IPS-18c (cell line): Measurements from ENCODE around the gene GALNTL6.

Experiments
- H3K4me3 ChIP-seq: 2 replicates; pipeline ENCODE4 v1.7.0; 2013; ENCODE audit warnings: low read depth, mild to moderate bottlenecking, low read length, moderate library complexity; ENCODE audit not compliant: insufficient read depth
- H3K9me3 ChIP-seq: one replicate; pipeline ENCODE4 v1.6.1; 2013; ENCODE audit warnings: mild to moderate bottlenecking, low read length, moderate library complexity; ENCODE audit not compliant: control insufficient read depth, insufficient read depth

Gene GALNTL6

DNA sequence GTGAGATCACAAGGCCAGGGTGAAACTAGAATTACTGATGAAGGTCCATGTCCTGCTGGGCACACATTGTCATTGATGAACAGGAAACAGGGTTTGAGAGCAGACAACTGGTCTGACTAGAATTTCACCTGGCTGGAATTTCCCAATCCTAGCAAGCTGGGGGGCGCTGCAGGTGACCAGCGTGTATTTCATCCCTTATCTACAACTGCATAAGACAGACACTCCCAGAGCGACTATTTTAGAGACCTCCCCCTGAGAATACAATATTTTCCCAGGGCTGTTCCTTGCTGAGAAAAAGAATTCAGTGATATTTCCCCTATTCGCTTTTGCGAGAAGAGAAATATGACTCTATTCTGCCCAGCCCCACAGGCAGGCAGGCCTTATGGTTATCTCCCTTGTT is 922.8 kb downstream of the GALNTL6 start:
- no peak overlapping the region for H3K4me3 ChIP-seq
- peaks cover 2% of the 10 kb centered on the region for H3K9me3 ChIP-seq

DNA sequence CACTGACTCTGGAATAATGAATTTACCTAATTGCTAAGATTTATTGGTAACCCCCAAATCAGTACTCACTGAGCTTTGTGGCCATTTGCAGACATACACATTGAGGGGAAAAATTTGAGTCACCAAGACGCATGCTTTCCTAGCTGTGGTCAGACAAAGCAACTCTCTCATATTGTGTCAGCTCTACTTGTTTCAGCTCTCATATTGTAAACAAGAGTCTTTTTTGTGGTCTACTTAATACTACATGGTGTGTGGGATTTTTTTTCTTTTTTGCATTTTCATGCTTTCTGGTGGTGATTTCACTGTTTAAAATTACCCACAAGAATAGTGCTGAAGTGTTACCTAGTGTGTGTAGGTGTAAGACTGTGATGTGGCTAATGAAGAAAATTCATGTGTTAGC is 927.2 kb downstream of the GALNTL6 start:
- Histone ChIP-seq H3K9me3 (no peaks in the 10 kb centered on the region), H3K4me3 (no peak overlapping the region)

DNA sequence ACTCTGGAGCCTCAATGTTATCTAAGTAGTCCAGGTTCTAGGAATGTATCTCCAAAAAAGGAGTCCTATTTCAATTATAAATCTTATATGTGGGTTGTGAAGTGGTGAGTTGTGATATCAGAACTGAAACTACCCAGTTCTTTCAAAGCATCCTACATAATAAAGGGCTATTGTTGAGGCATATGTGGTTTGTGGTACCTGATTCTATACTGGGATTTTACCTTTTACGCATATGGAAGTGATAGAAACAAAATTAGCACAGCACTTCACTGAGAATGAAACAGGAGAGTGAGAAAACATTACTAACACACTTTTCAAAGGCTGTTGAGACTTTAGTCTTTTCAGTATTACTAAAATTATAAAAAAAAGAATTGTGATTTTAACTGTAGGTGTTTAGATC is 937.7 kb downstream of the GALNTL6 start:
- Histone ChIP-seq H3K4me3 (no peak overlapping the region), H3K9me3 (no peaks in the 10 kb centered on the region)

DNA sequence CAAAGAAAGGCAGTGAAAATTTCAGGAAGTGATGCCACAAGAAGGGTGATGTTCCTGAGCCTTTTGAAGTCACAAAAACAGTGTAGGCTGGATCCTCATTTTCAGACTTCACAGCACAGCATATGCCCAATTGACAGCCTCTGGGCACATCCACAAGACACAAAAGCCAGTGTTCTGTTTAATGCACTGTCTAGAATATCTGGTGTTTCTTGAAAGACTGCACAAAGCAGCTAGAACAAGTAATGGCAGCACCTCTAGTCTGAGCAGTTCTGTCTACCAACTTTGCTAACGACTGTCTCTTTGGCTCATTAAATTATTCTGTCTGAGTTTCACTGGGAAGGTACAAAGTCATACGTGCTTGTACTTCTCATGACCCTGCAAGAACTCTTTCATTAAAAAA is 938.3 kb downstream of the GALNTL6 start:
- no peaks in the 10 kb centered on the region for H3K9me3 ChIP-seq
- H3K4me3 ChIP-seq: no peak overlapping the region

DNA sequence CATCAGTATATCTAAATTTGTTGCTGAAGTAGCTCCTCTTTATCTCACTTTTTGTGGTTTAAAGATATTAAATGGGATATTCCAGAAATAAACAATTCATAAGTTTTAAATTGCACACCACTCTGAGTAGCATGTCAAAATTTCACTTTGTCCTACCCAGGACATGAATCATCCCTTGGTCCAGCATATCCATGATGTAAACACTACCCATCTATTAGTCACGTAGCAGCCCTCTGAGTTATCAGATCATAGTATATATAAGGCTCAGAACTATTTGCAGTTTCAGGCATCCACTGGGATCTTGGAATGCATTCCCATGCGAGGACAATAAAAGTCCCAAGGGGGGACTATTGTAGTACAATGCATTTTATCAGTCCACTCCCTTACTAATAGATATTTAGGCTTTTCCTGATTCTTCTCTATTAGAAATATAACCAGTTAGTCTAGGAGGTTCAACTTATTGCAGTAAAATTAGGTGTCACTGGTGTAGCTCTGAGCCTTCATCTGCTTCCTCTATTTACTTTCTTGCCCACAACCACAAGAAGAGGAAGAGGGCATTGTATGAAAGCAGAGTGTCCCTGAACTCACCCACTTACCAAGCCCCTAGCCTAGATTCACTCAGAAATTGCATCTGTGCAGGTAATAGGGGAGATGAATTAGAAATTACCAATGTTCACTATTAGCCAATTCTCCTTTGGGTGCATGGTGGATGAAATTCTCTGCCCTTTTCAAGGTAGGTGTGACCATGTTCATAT is 945.6 kb downstream of the GALNTL6 start:
- Histone ChIP-seq H3K9me3 (no peaks in the 10 kb centered on the region), H3K4me3 (no peak overlapping the region)

DNA sequence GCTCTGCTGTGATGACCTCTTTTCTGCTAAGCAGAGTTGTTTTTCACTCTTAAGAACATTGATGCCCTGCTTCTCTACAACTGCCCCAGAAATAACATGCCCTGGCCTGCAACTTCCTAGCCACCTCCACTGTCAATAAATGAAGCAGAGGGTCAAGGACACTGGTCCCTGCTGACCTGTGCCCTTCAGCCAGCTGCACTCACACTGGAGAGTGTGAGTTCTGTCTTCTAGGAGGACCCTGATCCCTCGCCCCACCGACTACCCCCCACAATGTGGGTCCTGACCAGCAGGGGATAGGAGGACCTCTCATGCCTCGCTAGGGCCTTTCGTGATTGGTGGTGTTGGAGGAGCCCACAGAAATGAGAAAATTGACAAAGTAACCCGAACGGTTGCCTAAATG is 947.3 kb downstream of the GALNTL6 start:
- Histone ChIP-seq H3K4me3 (no peak overlapping the region), H3K9me3 (no peaks in the 10 kb centered on the region)

DNA sequence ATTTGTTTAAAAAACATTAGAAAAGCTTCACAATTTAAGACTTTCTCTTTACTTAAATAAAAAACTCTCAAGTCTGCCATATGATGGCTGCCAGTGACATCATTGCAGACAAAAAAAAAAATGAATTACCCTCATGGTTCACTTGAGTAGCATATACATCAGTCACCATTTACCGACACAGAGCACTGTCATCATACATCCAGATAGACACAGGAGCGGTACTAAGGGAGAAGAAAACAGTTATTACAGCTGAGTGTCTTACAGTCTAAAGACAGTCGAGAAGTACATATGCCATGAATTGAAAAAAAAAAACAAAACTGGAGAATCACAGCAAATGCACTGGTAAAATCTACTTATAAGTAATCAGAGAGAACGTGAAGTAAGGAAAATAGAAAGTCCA is 949.7 kb downstream of the GALNTL6 start:
- Histone ChIP-seq H3K4me3 (no peak overlapping the region), H3K9me3 (no peaks in the 10 kb centered on the region)

DNA sequence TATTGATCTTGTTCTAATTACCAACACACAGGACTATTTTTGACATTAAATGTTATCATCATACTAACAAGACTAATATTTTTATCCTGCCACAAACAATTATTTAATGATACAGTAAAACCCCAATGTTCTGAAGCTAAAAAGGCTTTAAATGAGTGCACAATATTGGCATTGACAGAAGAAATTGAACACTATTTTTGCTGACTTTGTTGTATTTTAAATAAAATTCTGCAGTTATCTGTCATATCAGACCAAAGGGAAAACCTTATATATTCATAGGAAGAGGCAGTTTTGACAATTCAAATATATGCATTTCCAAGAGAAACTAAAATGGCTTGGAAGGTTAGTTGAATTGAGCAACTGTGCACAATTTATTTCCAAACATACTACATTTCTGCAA is 957.6 kb downstream of the GALNTL6 start:
- Histone ChIP-seq H3K4me3 (no peak overlapping the region), H3K9me3 (no peaks in the 10 kb centered on the region)

DNA sequence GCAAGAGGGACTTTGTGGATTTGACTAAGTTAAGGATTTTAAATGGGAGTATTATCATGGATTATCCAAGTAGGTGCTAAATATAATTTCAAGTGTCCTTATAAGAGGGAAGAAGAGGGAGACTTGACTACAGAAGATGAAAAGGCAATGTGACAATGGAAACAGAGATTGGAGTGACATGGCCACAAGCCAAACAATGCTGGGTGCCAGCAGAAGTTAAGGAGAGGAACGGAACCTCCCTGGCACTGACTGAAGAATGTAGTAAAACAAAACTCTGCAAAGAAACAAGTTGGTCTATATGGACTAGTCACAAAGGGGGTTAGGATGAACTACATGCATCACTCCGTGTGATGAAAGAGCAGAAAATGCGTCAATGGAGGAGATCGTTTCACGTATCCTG is 959.6 kb downstream of the GALNTL6 start:
- H3K4me3 ChIP-seq: no peak overlapping the region
- no peaks in the 10 kb centered on the region for H3K9me3 ChIP-seq

DNA sequence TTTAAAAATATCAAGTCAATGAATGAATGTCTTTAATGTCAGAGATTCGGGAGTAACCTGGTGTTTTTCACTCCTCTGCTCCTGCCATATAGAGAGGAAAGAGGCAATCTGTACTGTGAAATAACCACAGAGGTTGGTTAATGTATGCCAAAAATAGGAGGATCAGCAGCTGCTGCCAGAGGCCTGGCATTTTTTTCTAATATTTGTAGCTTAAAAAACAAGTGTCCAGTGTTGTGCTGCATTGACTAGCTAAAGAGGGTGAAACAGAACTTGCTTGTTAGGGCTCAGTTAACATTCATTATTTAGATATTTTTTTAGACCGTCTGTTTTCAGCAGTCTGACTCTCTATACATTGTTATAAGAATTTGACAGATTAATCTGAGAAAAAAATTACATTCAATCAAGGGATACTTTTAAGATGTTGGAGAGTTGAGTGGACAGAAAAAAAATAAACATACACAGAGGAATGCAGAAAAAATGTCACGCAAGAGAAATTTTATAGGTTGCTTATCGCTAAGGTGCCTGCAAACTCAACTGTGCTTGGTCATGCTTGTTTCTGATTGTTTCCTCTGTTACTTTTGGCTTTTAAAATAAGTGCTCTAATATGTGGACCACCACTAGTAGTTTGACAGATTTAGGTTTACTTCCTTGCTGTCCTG is 963.1 kb downstream of the GALNTL6 start:
- H3K9me3 ChIP-seq: no peaks in the 10 kb centered on the region
- no peak overlapping the region for H3K4me3 ChIP-seq

DNA sequence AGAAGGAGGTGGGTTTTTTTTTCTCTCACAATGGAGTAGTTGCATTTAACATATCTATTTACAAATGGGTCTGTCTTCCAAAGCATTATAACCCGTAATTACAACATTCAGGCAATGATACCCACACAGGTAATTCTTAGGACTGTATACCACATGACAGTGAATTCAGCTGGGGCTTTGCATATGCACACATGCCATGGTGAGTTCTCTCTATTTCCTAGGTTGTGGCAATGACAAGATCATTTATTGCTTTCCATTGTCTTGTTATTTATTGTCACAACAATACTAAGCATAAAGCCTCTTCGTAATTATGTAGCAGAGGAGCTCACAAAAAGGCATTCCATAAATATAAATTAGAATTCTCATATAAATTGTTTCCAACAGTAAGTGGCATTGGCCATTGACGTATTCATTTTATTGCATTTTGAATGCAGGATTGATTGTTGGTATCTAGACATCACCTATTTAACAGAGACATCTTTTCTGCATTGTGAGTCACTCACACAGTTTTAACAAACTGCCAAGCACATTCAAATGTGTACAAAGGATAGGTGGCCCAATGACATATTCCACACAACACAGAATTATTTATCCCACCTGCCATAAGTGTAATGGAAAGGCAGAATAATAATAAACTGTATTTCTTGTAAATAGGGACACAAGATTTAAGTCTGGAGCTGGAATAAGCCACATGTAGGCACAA is 964.7 kb downstream of the GALNTL6 start:
- Histone ChIP-seq H3K4me3 (no peak overlapping the region), H3K9me3 (no peaks in the 10 kb centered on the region)

DNA sequence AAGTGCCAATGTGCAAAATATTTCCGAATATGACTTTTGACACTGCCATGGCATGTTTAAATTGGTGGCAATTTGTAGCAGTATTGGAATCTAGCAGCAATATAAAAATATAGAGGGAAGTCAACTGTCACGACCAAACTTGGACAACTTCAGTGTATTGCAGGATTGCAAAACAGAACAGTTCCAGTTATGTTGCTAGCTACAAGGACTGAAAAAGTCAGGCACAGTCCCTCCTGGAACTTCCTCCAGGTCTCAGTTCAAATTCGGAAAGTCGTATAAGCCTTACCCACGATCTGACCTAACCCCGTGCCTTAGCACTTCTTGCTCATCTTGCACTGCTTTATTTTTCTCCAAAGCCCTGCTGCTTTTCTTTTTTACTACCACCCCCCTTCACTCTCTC is 965.4 kb downstream of the GALNTL6 start:
- H3K4me3 ChIP-seq: no peak overlapping the region
- no peaks in the 10 kb centered on the region for H3K9me3 ChIP-seq

DNA sequence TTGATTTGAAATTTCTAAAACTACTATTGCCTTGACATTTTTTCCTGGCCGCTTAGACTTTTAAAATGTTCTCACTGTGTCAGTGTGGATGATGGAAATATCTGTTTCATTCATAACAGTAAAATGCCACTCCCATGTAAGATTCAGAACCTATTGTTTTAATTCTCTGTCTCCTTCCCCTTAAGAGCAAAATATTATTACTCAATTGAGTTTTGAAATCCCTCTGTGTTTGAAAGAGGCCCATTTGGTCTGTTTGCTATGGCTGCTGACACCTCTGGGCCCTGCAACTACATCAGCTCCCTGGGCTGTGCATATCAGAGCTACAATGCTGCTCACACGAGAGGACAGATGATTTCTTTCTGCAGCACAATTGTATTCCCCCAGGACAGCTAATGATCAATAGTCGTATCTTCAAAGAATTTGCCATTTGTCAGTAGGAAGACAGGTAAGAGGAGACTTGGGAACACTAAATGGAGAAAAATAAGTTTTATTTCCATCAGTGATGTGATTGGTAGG is 967.4 kb downstream of the GALNTL6 start:
- no peaks in the 10 kb centered on the region for H3K9me3 ChIP-seq
- no peak overlapping the region for H3K4me3 ChIP-seq

DNA sequence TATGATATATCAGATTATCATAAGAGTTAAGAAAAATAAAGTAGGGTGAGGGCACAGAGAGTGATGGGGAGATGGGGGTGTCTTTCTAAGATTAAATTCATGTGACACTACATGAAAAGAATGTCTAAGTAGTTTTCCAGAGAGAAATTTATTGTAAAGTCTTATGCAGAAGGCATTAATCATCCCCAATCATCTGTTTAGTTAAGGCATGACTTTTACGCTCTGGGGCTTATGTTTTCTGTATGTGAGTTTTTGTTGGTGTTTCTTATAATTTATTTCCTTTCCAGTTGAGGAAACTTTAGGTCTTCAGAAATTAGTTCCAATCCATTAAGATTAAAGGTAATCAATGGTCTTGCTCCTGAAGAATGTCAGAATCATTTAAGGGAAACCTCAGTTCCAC is 972.4 kb downstream of the GALNTL6 start:
- Histone ChIP-seq H3K9me3 (no peaks in the 10 kb centered on the region), H3K4me3 (no peak overlapping the region)

DNA sequence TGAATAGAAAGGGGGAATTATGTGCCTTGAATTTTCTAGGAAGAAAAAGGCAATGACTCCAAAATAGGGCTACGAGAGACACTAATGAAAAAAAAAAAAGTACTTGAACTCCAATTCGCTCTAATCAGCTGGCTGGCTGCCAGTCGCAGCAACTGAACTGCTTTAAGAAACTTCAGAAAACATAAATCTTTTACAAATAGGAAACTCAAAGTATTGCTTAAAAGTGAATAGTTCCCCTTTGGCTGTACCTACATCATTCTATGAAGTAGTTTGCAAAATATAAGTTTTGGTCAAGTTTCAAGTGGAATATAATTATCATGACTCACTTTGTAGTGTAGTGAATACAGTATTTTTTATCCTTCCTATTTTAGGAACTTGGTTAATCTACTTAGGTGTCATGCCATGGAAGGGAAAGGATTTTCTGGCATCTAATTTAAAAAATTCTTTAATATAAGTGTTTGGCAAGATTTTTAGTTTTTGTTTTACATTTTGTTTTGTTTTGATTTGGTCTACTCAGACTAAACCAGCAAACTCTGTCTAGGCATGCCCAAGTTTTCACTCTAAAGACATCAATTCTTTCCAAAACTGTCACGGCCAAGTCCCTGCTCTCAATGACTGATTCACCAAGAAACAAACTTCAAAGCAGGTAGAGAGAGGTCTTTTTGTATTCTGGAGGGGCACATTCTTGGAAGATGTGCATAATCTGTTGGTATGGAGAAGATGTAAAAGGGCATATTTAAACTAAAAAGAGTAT is 973.0 kb downstream of the GALNTL6 start:
- H3K4me3 ChIP-seq: no peak overlapping the region

DNA sequence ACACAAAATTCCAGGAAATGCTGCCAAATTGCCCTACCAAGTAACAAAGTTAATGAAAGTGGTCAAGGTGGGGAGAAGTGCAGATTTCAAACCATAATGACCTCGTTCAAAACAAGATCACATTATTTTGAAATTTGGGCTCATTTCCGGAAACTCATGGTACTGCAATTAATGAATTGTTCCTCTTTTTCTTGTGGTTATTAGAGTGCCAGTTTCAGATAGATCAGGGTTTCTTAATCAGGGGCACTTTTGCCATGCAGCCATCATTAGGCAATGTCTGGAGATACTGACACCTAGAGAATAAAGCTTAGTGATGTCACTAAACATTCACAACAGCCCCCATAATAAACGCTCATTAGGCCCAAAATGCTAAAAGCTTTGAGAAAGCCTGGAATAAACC is 973.9 kb downstream of the GALNTL6 start:
- Histone ChIP-seq H3K4me3 (no peak overlapping the region), H3K9me3 (no peaks in the 10 kb centered on the region)

More for the DNA sequence above, 973.0 kb downstream of the GALNTL6 start:
- H3K9me3 ChIP-seq: no peaks in the 10 kb centered on the region

DNA sequence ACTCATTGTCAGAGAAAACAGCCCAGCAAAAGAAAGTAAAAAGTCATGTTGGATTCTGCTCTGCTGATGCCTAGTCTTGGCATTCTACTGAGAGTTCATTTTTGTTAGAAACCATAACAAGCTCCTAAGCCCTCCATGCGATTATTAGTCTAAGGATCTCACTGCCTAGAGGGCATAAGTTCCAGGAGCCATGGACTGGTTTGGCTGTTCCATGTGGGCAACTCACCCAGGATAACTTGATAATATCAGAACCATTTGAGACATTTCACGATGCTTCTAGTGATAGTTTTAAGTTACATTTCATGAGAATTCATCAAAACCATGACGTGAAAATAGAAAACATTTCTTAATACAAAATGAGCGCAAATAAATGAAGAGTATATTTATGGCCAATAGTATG is 978.6 kb downstream of the GALNTL6 start:
- H3K4me3 ChIP-seq: no peak overlapping the region
- no peaks in the 10 kb centered on the region for H3K9me3 ChIP-seq
